Epithelial cell of esophagus (primary cell): ENCODE results near the gene CNBD2.
A peak's percentile ranks its signal among the peaks of the same experiment; 100 is the strongest.
"Not testable (repeated sequence)": the region's sequence is repeated elsewhere in the genome, so short reads cannot be mapped to it uniquely, and the experiment has no call there.

Experiments used
- DNase-seq: peaks from one replicate; pipeline ENCODE4 v3.0.0; 2010; ENCODE audit warnings: low read depth
- H3K4me3 ChIP-seq: 2 replicates; pipeline ENCODE4 v1.5.1; 2011; ENCODE audit warnings: mild to moderate bottlenecking, low read length, control low read depth
- TF ChIP-seq, protein P1 (sequence below): IDR thresholded peaks from 2 replicates; pipeline ENCODE4 v1.5.1; 2011; ENCODE audit warnings: low read depth, mild to moderate bottlenecking, low read length, control low read depth, inconsistent platforms; ENCODE audit not compliant: insufficient read depth; ENCODE audit errors: missing control alignments

CNBD2 gene

DNA sequence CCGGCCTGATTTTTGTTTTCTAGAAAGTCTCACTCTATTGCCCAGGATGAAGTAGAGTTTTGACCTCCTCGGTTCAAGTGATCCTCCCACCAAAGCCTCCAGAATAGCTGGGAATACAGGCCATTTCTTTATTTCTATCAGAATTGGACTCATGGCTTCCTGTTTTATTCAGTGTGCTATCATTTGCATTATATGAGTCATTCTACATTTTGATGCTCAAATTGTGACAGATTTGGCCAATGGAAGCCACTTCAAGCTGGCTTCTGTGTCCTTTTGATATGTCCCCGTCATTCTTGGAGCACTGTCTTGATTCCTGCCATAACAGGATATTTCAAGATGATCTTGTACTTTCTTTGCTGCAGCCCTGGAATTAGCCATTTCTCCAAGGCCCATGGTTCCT lies 75.1 kb downstream of the CNBD2 start:
- TF ChIP-seq, protein P1, sequence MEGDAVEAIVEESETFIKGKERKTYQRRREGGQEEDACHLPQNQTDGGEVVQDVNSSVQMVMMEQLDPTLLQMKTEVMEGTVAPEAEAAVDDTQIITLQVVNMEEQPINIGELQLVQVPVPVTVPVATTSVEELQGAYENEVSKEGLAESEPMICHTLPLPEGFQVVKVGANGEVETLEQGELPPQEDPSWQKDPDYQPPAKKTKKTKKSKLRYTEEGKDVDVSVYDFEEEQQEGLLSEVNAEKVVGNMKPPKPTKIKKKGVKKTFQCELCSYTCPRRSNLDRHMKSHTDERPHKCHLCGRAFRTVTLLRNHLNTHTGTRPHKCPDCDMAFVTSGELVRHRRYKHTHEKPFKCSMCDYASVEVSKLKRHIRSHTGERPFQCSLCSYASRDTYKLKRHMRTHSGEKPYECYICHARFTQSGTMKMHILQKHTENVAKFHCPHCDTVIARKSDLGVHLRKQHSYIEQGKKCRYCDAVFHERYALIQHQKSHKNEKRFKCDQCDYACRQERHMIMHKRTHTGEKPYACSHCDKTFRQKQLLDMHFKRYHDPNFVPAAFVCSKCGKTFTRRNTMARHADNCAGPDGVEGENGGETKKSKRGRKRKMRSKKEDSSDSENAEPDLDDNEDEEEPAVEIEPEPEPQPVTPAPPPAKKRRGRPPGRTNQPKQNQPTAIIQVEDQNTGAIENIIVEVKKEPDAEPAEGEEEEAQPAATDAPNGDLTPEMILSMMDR = no peak
- no peak for DNase-seq
- no peak overlapping the region for H3K4me3 ChIP-seq

DNA sequence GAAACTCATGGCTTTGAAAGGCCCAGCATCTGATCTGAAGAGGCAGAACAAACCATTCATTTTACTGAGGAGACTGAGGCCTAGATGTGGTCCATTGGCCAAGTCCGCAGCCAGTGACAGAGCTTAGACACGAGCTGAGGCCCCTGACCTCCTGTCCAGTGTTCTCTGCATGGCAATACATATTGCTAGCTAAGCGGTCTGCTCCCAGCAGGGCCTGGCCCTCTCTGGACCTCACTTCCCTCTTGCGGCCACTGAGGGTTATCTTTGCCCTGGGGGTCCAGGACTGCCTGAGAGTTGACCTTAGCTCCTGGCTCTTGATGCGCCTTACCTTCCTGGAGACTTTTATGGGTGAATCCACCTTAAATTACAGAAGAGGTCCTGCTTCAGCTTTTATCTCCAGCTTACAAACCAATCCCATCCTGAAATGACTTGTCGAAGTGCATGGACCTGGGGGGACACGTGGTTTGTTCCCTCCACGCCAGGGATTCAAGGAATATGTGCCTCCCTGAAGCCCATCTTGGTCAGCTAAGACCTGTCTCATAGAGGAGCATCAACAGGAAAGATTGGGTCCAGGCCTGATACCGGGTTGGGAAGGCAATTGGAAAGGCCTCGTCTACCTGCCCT lies 75.6 kb downstream of the CNBD2 start:
- TF ChIP-seq, protein P1 = no peak
- H3K4me3 ChIP-seq = no peak overlapping the region

DNA sequence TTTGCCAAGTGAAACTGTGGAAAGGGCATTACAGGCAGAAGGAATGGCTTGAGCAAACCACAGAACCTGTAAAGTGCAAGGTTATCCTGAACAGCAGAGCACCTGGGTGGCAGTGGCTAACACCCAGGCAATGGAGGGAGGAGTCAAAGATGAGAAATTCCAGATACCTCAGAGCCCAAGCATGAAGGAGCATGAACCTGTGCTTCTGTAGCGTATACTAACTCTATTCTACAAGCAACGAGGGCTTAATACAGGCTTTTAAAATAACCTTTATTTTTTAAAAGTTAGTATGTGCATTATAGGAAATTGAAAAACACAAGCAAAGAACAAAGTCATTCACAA lies 77.0 kb downstream of the CNBD2 start:
- TF ChIP-seq, protein P1 = no peak
- peak; percentile 14 for DNase-seq
- no peak overlapping the region for H3K4me3 ChIP-seq

More for the DNA sequence above, 75.6 kb downstream of the CNBD2 start:
- no peak for DNase-seq

DNA sequence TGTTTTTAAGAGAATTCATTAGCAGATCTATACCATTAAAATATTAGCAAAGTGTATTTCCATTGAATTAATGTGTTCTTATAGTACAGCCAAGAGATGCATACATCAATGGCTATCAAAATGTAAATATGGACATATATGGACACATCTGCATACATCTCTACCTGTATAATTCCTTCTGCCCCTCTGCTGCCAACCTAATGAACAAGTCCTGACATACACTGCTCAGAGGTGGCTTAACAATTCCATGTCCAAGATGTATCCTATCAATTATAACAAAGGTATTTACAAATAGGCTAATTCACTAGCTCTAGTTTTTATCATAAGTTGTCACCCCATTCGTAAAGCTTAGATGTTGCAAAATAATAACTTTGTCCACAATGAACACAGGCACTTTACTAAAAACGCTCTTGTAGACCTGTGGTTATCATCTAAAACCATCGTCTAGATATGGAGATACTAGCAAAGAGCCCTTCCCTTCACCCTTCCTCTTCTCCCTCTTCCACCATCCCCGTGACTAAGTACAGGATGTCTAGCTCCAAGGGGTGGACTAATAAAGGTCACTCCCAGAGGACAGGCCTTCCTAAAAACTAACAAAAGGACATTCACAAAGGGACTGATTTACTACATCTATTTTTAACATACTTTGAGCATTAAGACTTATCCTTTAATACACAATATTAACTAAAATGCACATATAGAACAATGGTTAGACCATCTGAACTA lies 77.8 kb downstream of the CNBD2 start:
- DNase-seq, H3K4me3 ChIP-seq: not testable (repeated sequence)

DNA sequence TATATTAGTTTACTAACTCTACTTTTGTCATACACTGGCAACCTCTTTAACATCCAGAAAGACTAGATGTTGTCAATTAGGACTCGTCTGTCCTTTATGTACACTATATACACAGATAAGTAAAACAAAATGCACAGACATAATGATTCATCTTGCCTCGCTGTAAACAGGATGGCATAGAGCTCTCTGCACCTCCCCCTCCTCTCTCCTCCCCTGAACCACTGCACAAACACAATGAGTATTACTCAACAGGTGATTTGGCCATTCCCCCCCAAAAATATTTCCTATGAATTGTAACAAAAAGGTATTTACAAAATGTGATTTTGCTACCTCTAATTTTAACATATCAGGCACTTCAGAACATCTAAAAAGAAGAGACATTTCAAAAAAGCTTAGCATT lies 81.0 kb downstream of the CNBD2 start:
- peak; percentile 36 for DNase-seq
- H3K4me3 ChIP-seq = peak overlapping the region; percentile 47

DNA sequence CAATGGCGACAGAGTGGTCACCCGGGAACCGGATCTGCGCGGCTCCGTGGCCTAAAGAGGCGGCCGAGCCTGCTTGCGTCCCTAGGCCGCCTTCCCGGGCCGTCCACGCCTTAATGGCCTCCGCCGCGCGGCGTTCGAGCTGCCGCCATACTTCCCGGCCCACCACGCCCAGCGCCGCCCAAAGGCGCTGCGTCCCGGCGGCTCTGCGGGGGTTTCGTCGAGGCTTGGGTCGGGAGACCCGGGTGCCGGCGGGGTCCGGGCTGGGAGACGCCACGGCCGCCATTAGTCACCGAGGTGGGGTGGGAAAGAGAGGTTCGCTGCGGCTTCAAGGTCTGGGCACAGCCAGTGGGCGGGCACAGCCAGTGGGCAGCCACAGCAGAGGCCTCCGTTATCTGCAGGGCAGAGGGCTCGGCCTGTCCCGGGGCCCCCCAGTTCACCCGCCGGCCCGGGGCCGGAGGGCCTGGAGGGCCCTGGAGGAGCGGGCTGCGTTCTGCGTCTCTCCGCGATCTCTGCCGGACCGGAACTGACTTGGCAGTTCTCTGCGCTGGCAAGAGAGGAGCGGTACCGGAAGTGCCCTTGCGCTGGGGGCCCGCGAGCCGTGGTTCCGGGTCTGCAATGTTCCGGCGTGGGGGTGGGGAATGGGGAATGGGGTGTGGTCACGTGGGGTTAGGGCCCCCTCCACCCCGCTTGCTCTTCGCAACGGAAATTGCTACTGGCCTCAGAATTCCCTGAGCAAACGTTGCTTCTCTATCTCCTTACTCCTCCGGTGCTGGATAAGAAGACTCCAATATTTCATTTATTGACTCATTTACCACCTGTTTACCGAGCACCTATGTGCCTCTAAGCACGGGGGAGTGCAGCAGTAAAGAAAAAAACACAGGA lies 82.3 kb downstream of the CNBD2 start:
- peak; percentile 77 for DNase-seq
- TF ChIP-seq, protein P1 = no peak
- peak overlapping the region; percentile 67 for H3K4me3 ChIP-seq

DNA sequence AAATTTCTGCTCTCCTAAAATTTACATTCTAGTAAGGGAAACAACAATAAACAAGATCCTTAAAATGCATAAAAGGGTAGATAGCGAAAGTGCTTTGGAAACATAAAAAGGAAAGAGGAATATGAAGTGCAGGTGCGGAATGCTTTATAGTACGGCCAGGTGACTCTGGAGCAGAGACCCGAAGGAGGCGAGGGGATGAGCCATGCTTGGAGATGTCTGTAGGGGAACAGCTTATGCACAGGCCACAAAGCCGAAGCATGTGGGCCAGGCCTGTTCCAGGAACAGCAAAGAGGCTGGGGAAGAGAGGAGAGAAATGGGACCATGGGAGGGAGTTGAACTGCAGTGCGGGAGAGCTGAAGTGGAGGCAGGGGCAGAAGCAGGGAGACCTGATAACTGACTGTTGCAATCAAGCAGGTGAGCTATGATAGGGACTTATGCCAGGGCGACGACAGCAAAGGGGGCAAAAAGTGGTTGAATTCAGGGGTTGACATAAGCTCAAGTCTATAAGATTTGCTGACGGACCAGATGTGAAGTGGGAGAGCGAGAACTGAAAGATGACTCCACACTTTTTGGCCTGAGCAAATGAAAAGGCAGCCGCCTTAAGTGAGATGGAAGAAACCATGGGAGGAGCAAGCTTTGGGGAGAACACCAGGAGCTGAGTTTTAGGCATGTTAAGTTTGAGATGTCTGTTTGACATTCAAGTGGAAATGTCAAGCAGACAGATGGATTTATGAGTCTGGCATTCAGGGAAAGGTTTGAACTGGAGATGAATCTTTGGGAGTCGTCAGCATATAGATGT lies 83.1 kb downstream of the CNBD2 start:
- TF ChIP-seq, protein P1 = no peak
- H3K4me3 ChIP-seq = peak overlapping the region; percentile 67
- no peak for DNase-seq
